GM12875 (cell line): Measurements from ENCODE around the gene MLYCD.

Experiments used
- H3K4me3 ChIP-seq: one replicate; pipeline ENCODE4 v1.5.1; 2011; ENCODE audit warnings: low read depth, low read length, control low read depth
- TF ChIP-seq, protein P1 (sequence below): IDR thresholded peaks from 2 replicates; pipeline ENCODE4 v1.5.1; 2011; ENCODE audit warnings: low read depth, mild to moderate bottlenecking, control low read depth, inconsistent platforms, low read length, moderate library complexity, borderline replicate concordance; ENCODE audit not compliant: insufficient read depth

The MLYCD gene

DNA sequence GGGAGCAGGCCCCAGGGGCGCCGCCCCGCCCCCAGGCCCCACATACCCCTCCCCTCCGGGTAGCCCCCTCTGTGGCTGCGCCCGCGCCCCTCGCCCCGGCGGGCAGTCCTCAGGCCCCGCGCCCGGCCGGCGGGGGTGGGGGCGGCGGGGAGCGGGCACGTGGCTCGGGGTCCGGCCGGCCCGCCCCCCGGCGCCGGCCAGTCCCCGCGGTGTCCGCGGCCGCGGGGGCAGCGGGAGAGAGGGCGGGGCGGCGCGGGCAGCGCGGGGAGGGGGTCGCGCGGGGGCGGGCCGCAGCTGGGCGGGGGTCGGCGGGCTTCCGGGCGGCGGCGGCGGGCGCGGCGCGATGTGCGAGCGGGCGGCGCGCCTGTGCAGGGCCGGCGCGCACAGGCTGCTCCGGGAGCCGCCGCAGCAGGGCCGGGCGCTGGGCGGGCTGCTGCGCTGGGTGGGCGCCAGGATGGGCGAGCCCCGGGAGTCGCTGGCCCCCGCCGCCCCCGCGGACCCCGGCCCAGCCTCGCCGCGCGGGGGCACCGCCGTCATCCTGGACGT is 69.5 kb downstream of the MLYCD start:
- TF ChIP-seq, protein P1, sequence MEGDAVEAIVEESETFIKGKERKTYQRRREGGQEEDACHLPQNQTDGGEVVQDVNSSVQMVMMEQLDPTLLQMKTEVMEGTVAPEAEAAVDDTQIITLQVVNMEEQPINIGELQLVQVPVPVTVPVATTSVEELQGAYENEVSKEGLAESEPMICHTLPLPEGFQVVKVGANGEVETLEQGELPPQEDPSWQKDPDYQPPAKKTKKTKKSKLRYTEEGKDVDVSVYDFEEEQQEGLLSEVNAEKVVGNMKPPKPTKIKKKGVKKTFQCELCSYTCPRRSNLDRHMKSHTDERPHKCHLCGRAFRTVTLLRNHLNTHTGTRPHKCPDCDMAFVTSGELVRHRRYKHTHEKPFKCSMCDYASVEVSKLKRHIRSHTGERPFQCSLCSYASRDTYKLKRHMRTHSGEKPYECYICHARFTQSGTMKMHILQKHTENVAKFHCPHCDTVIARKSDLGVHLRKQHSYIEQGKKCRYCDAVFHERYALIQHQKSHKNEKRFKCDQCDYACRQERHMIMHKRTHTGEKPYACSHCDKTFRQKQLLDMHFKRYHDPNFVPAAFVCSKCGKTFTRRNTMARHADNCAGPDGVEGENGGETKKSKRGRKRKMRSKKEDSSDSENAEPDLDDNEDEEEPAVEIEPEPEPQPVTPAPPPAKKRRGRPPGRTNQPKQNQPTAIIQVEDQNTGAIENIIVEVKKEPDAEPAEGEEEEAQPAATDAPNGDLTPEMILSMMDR, result no peak
- H3K4me3 ChIP-seq, result no peak overlapping the region

DNA sequence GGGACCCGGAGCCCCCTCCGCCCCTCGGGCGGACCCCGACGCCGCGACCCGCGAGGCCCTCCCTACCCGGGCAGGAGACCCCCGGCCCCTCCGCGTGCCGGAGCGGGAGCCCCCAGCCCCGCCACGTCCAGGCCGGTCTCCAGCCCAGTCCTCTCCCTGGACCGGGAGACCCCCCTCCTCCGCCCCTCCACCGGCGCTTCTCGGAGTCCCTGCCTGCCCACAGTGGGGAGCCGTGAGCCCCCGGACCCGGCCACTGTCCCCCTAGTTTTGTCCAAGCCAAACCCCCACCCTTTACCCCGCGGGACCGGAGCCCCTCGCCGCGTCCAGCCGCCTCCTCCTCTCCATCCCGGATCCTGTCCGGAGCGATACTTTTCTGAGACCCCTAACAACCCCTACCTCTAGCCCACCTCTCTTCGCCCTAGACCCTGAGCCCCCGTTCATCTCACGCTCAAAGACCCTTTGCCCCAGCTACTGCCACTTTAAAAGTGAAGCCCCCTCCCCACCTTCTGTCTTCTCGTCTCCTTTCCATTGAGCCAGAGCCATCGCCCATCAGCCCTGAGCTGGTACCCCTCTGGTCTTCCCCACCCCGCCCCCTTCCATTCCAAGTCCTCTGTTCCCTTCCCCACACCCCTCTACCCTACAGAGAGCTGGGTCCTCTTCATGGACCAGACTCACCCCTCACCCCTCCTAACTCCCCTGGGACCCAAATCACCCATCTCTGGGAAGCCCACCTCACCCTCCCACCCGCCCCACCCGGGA is 70.2 kb downstream of the MLYCD start:
- no peak overlapping the region for H3K4me3 ChIP-seq
- TF ChIP-seq, protein P1, result no peak

DNA sequence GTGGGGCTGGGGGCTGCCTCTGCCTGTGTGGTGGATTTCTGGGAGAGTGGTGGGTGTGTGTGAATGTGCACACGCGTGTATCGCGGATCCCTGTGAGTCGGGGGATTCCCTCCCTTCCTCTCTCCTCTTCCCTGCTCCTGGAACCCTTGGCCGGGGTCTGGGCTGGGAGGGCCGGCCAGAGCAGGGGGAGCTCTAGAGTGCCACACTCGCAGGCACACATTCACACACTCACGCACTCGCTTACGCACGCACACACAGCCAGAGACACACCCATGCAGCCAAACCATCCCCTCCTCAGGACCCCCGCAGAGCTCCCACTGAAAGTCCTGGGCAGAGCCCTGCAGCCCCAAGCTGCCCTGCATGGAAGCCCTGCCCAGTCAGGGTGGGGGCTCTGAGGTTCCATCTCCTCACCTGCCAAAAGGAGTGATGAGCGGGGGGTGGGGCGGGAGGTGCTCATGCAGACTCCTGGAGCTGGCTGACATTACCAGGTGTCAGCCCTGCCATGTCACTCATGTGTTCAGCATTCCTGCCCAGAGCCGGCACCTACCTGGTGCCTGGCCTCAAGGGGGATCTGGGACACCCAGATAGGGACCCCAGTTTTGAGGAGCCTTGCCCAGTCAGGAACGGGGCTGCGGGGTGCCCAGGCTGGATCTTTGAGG is 71.0 kb downstream of the MLYCD start:
- no peak overlapping the region for H3K4me3 ChIP-seq
- TF ChIP-seq, protein P1, result no peak

GRCh38 chr16:83970430-83970815 is 71.5 kb downstream of the MLYCD start:
- no peak overlapping the region for H3K4me3 ChIP-seq
- TF ChIP-seq, protein P1, result no peak

- no peak overlapping the region for H3K4me3 ChIP-seq
- TF ChIP-seq, protein P1, result no peak
These were observed 72.5 kb downstream of the MLYCD start for GRCh38 chr16:83971165-83972130.

DNA sequence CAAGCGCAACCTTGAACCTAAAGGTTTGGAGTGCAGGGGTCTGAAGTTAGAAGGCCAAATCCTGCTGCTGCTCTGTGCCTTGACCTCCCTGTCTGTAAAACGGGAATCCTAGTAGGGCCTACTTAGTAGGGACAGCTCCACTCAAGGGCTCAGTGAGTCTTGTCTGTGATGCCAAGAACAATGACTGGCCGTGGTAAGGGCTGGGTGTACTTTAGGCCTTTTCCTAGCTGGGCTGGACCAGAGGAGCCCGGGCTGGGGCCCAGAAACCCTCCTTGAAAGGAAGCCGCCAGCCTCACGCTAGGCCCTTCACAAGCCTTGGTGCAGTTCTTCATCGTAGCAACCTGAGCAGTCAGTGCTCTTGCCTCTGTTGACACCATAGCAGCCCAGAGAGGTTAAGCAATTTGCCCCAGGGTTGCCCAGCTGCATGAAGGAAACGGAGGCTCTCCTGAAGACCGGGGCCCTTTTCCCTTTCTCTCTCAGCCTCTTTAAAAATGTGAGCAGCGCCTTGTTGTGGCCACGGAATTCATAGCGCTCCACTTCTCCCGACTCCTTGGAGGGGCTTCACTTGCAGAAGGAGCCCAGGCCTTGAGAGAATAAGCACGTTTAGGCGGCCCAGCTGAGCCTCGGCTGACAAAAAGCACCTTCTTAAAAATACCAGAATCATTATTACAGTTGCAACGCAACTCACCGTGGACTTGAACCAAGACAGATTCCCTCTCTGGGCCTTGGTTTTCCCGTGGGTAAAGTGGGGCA is 73.5 kb downstream of the MLYCD start:
- TF ChIP-seq, protein P1, result no peak
- no peak overlapping the region for H3K4me3 ChIP-seq
